ENCODE data around the gene AGBL5. TPM values are rescaled to one million over a fixed set of nuclear protein-coding genes. Genes with fewer than 3 reads are reported as not detected.
A peak's percentile ranks its signal among the peaks of the same experiment; 100 is the strongest.
"Not testable (repeated sequence)": the region's sequence is repeated elsewhere in the genome, so short reads cannot be mapped to it uniquely, and the experiment has no call there.

AGBL5 gene
- total RNA-seq, 1 experiment from 2014 or later = 41.4 TPM

GRCh38 chr2:27091746-27092695, 40.6 kb downstream of the AGBL5 start:
- DNase-seq (ENCODE audit: low spot score) = no peak

DNA sequence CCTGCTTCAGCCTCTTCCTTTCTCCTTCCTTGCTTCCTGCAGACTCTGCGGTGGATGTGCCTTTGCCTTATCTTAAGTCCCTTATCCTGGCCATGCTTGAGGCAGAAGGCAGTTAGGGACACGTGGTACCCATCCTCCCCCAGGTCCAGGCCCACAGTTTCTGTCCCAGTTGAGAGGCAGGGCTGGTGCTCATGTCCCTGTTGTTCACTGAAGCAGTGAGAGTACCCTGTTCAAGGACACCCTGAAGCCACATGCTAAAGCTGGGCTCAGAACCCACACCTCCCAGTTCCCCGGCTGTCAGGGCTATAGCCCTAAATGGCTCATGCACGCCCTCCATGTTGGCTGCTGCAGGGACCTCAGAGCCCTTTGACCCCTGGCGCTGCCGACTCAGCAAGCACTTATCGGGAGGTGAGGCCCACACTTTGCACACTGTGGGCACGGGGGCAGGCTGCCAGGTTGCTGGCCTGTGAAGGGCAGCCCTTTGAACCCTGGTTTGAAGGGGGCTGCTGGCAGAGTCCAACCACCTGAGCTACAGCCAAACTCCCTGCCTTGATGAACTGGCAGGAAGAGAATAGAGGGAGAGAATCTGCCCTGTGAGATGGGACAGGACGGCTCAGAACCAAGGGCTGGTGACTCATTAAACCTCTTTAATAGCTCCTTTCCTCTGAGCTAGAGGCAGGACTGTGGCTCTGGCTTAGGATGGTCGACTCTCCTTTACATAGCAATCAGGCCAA, 41.4 kb downstream of the AGBL5 start:
- no peak for DNase-seq (ENCODE audit: low spot score)

DNA sequence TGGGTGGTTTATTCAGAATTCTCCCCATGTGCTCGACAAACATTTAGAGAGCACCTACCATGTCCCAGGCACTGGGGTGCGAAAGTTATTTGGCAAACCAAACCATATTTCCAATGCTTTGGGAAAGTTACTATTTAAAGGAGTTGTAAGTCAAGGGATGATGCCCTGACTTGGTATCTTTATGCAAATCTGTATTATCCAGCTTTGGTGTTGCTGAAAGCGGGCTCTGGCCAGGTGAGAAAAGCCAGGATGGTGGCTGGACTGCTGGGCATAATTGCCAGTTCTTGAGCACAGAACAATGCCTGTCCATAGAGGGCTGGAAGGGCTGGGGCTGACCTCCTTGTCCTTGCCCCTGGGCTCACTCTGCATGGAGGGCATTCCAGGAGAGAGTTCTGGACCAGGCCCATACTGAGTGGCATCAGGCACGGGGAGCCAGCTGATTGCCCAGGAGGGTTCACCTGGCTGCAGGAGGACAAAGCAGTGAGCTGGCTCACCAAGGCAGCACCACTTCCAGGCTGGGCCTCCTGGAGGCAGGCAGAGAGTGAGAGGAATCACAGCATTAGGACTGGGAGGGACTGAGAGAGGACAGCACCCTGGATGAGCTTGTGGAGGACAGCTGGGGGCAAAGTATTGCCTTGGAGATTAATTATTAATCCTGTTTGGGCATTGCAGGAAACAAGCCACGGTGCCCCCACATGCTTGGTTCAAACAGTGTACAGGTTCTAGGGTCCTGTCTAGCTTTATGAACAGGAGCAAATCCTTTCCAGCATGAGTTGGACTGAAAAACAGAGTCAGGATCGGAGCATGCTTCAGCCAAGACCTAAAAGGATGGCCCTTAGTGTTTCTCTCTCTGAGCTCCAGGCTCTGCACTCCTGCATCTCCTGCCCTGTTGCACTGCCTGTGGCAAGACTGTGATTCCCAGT, 42.2 kb downstream of the AGBL5 start:
- DNase-seq (ENCODE audit: low spot score) = no peak

GRCh38 chr2:27094353-27094984, 43.0 kb downstream of the AGBL5 start:
- no peak for DNase-seq (ENCODE audit: low spot score)

DNA sequence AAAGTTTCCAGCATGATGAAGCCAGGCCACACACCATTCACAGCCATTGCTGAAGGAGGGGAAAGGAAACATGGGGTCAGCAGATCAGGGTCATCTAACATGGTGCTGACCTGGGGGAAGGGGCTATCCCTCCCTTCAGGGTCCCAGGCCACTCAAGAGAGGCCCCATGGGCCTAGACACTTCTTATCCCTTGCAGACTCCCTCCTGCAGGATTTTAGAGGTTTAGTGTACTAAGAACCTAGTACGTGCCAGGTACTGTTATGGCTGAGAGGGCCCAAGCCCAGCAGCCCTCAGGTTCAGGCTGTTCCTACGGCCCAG, 43.9 kb downstream of the AGBL5 start:
- no peak for DNase-seq (ENCODE audit: low spot score)

GRCh38 chr2:27095745-27096651, 44.5 kb downstream of the AGBL5 start:
- DNase-seq (ENCODE audit: low spot score) = peak; percentile 22

DNA sequence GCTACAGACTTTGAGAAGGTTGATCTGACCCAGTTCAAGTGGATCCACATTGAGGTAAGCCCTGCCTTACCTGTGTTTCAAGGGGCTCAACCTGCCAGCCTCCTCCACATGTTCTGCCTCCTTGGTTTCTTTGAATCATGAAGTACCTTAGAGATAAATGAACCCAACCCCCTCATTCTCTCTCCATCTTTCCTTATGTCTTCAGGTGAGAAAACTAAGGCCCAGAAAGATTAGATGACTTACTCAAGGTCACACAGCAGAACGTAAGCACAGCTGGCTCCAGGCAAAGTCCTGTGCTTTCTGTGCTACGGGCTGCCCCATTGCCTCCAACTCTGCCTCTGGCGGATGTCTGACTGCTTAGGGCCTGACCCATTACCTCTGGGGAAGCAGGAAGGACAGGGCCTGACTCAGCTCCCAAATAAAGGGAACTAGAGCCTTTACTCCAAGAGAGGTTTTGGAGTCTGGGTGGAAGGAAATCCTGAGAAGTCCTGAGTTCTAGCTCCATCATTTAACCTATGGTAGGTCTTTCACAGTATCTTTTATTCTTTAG, 45.4 kb downstream of the AGBL5 start:
- no peak for DNase-seq (ENCODE audit: low spot score)

GRCh38 chr2:27097341-27097740, 45.9 kb downstream of the AGBL5 start:
- DNase-seq (ENCODE audit: low spot score) = no peak

DNA sequence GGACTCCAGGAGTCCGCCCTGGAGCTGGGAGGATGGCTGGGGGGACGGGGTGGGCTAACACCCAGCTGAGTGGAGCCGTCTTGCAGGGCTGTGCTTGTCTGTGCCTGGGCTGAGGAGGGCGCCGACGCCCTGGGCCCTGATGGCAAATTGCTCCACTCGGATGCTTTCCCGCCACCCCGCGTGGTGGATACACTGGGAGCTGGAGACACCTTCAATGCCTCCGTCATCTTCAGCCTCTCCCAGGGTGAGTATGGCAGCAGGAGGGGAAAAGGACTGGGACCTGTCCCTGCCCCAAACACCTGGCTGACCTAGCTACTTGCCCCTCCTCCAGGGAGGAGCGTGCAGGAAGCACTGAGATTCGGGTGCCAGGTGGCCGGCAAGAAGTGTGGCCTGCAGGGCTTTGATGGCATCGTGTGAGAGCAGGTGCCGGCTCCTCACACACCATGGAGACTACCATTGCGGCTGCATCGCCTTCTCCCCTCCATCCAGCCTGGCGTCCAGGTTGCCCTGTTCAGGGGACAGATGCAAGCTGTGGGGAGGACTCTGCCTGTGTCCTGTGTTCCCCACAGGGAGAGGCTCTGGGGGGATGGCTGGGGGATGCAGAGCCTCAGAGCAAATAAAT, 48.0 kb downstream of the AGBL5 start:
- DNase-seq (ENCODE audit: low spot score) = no peak

- no peak for DNase-seq (ENCODE audit: low spot score)
Measured at GRCh38 chr2:27100036-27100435, 48.6 kb downstream of the AGBL5 start.

DNA sequence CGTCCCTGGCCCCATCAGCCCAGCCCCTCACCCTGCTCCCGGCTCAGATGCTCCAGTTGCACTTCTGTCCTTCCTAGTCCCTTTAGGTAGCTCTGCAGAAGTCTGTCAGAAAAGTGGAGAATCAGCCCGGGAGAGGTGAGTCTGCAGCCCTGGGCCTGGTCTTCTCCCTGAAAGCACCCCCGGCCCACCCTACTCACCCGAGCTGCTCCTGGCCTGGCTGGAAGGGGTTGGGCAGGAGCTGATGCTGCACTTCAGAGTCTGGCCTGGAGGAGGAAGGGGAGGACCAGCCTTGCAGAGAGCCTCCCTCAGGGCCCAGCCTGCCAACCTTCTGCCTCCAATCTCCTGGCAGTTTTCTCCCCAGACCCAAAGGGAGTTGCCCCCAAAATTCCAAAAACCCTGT, 50.9 kb downstream of the AGBL5 start:
- no peak for DNase-seq (ENCODE audit: low spot score)

DNA sequence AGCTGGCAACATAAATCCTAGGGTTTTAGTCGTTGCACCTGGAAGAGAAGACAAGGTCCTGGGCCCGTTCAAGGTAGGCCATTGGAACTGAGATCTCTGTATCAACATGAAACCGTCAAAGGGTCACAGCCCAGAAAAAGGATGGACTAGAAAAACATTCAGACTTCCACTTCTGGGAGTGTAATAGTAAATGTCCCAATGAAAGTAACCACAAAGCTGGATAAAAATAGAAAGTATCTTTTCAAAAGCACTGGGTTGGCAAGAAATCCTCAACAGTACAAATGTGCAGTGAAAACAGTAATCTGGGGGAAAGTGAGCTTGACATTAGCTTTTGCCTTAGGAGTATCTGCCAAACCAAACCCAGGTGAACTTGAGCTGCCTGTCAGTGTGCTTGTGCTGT, 54.5 kb downstream of the AGBL5 start:
- DNase-seq (ENCODE audit: low spot score) = no peak

- DNase-seq (ENCODE audit: low spot score) = no peak
Measured at GRCh38 chr2:27108221-27108620, 56.8 kb downstream of the AGBL5 start.

DNA sequence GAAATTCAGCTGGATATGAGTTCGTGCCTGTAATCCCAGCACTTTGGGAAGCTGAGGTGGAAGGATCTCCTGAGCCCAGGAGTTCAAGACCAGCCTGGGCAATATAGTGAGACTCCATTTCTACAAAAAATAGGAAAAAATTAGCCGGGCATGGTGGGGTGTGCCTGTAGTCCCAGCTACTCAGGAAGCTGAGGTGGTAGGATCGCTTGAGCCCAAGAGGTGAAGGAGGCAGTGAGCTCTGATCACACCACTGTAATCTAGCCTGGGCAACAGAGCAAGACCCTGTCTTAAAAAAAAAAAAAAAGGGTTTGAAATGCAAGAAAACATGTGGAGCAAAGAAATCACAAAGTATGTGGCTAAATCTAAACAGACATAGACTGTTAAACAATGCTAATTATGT, 57.6 kb downstream of the AGBL5 start:
- DNase-seq (ENCODE audit: low spot score) = no peak

DNA sequence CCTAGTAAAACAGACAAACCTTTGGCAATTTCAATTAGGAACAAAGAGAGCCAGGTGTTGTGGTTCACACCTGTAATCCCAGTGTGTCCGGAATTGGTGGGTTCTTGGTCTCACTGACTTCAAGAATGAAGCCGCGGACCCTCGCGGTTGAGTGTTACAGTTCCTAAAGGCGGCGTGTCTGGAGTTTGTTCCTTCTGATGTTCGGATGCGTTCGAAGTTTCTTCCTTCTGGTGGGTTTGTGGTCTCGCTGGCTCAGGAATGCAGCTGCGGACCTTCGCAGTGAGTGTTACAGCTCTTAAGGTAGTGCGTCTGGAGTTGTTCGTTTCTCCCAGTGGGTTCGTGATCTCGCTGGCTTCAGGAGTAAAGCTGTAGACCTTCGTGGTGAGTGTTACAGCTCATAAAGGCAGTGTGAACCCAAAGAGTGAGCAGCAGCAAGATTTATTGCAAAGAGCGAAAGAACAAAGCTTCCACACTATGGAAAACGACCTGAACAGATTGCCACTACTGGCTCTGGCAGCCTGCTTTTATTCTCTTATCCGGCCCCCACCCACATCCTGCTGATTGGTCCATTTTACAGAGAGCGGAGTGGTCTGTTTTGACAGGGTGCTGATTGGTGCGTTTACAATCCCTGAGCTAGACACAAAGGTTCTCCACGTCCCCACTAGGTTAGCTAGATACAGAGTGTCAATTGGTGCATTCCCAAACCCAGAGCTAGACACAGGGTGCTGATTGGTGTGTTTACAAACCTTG, 59.3 kb downstream of the AGBL5 start:
- DNase-seq (ENCODE audit: low spot score) = not testable (repeated sequence)

- DNase-seq (ENCODE audit: low spot score) = not testable (repeated sequence)
Measured at GRCh38 chr2:27111392-27112078, 60.1 kb downstream of the AGBL5 start.

DNA sequence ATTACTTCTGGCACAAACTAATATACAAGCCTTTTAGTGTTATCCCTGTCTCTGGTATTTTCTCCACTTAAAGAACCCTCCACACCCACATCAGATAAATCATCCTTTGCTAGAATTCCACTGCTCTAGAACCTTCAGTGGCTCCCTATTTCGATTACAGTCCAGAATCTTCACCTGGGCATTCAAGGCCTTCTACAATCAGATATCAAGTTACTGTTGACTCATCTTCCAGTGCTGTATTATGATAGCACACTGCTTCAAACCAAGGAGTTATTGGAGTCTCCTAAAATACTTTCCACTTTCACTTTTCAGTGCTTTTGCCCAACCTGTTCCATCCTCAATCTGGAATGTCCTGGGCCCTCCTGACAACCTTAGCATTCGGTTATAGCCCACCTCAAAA, 64.1 kb downstream of the AGBL5 start:
- no peak for DNase-seq (ENCODE audit: low spot score)

DNA sequence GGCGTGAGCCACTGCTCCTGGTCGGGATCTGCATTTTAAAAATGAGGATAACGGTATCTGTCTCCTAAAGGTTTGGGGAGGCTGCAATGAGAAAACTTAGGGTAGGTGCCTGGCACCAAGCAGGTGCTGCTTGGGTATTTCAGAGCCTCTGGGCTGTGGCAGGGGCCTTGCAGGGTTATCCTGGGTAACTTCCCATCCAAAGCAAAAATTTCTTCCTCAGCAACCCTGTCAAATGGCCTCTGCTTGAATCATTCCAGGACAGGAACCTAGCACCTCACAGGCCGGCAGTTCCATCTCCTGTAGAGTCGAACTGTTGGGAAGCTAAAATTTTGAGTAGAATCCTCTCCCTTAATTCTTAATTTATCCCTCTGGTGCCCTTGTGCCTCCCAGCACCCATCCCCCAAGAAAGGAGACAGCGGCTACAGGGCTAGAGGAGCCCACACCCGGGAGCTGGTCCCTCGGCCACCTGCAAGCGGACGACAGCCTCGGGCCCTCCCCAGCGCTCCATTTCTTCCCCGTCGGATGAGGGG, 66.6 kb downstream of the AGBL5 start:
- DNase-seq (ENCODE audit: low spot score) = no peak
